Retinal pigment epithelial cell (primary cell): ENCODE results near the gene FBXW2.

Experiments used
- DNase-seq: peaks from one replicate; pipeline ENCODE4 v3.0.0-alpha.2; 2010; ENCODE audit warnings: low read depth
- H3K4me3 ChIP-seq: 2 replicates; pipeline ENCODE4 v1.5.1; 2011; ENCODE audit warnings: mild to moderate bottlenecking, low read length, control low read depth, moderate library complexity
- CTCF ChIP-seq: conservative IDR thresholded peaks from 2 replicates; pipeline ENCODE4 v1.5.1; 2011; ENCODE audit warnings: low read depth, low read length, control low read depth, inconsistent platforms

Gene FBXW2

GRCh38 chr9:120737416-120738165 lies 55.6 kb downstream of the FBXW2 start:
- H3K4me3 ChIP-seq = no peak overlapping the region
- TF ChIP-seq CTCF = no peak
- no peak for DNase-seq

GRCh38 chr9:120736881-120737280 lies 56.3 kb downstream of the FBXW2 start:
- H3K4me3 ChIP-seq = no peak overlapping the region
- TF ChIP-seq CTCF = no peak
- no peak for DNase-seq

- no peak overlapping the region for H3K4me3 ChIP-seq
- no peak for TF ChIP-seq CTCF
- no peak for DNase-seq
Observed at GRCh38 chr9:120735415-120736126, 57.6 kb downstream of the FBXW2 start.

- no peak for DNase-seq
- no peak overlapping the region for H3K4me3 ChIP-seq
- no peak for TF ChIP-seq CTCF
Observed at GRCh38 chr9:120734607-120735410, 58.4 kb downstream of the FBXW2 start.

GRCh38 chr9:120733190-120733589 lies 60.0 kb downstream of the FBXW2 start:
- H3K4me3 ChIP-seq = no peak overlapping the region
- DNase-seq = peak; percentile 56
- no peak for TF ChIP-seq CTCF

GRCh38 chr9:120730654-120731514 lies 62.3 kb downstream of the FBXW2 start:
- H3K4me3 ChIP-seq = no peak overlapping the region
- no peak for TF ChIP-seq CTCF
- peak; percentile 100 for DNase-seq
